HG02610 (cell line): ENCODE measurements around the gene PLCL1.
"Not testable (repeated sequence)": the region's sequence is repeated elsewhere in the genome, so short reads cannot be mapped to it uniquely, and the experiment has no call there.

ENCODE experiments used
- ATAC-seq: cut with Tn5 transposase; IDR thresholded peaks from one replicate; pipeline ENCODE4 v1.9.1; 2021; ENCODE audit warnings: mild to moderate bottlenecking, moderate library complexity; ENCODE audit not compliant: unreplicated experiment

Gene PLCL1

DNA sequence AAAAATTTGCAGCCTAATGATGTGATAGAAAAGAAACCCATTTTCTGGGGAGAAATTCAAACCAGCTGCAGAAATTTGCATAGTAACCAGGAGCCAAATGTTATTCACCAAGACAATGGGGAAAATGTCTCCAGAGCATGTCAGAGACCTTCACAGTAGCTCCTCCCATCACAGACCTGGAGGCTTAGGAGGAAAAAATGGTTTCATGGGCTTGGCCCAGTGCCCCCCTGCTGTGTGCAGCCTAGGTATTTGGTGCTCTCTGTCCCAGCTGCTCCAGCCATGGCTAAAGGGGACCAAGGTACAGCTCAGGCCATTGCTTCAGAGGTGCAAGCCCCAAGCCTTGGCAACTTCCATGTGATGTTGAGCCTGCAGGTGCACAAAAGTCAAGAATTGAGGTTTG lies 352.9 kb downstream of the PLCL1 start:
- ATAC-seq, result no peak

DNA sequence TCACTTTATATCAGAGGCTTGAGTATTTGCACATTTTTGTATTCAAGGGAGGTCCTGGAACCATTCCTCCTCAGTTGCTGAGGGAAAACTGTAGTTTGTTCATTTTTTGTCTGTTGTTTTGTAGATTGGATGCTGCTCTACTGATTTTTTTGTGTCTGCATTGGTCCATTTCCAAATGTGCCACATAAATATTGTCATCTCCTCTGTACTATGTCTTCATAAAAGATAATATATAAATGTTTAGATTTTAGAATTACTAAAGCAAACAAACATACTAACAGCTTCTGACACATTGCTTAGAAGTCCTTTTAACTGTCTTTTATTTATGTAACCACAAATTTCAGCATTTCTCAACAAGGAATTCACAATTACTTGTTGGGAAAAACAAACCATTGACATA lies 356.8 kb downstream of the PLCL1 start:
- ATAC-seq, result no peak

DNA sequence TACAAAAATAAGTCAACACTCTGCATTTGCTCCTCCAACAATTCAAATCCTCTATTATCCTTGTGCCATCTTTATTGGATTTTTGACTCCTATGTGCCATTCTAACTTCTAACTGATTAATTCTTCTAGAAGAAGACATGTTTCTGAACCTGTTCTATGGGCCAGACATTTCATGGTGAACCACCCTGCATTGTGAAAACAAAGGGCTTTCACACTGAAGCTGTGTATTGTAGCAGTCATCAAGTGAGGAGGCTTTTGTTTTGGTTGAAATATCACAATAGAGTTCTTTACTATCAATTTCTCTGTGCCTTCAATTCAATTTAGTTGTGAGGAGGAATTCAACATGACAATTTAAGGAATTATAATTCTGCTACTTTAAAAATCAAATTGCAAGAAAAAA lies 357.9 kb downstream of the PLCL1 start:
- no peak for ATAC-seq

DNA sequence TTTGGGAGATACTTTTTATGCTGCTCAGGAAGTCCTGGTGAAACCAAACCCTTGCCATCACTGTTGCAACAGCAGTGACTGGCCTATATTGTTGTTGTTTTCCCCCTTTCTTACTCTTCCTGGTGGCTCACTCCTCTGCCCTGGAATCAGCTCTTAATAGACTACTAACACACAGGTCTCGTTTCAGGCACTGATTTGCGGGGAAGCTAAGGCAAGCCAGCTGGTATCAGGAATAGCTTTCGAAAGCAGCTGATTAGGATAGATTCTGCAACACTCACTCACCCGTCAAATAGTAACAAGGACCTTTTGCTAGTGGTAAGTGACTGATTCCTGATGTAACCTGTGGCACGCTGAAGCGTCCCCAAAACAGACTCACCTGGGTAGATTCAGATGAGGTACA lies 360.4 kb downstream of the PLCL1 start:
- no peak for ATAC-seq

DNA sequence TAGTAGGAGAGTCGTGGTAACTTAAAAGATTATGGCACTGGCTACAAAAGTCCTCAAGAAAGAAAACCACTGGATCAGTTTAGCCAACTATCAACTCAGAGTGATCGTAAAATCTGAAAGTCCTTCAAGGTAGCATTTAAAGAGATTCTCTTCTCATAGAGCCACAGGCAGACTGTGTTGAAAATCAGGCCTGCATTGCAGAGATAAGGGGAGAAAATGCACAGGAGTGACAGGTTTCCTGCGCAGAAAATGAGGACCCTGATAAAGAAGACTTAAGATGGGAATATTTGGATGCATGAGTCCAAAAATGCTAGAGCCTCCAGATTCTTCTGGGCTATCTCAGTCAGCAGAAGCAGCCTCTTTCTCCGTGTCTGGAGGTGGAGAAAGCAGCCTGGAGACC lies 360.9 kb downstream of the PLCL1 start:
- no peak for ATAC-seq

DNA sequence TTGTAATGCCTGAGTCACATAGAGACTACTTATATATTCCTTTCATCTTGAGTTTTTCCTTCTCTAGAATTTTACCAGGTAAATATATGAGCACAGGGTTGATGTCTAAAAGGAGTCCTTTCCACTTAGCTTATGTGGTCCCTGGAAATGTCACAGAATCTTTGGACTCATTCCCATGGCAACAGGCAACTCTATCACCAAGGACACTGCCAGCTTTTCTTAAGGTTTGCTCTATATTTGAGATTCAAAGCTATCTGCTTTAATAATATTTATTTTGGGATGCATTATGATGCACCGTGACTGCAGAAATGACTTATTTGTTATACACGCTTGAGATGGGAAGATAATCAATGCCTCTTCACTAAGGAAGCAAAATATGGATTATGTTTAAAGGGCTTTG lies 363.0 kb downstream of the PLCL1 start:
- no peak for ATAC-seq

DNA sequence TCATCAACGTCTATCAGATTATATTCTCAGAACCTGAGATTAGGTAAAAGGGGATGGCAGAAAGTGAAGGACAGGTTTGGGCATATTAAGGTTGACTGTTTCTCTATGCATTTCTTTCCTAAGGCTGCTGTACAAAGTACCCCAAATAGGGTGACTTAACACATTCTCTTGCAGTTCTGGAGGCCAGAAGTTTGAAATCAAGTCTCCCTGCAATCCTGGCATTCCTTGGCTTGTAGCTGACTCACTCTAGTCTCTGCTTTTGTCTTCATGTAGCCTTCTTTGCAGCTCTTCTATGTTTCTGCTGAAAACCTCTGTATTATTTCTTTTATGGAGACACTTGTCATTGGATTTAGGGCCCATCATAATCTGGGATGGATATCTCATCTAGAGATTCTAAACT lies 364.3 kb downstream of the PLCL1 start:
- ATAC-seq, result no peak

DNA sequence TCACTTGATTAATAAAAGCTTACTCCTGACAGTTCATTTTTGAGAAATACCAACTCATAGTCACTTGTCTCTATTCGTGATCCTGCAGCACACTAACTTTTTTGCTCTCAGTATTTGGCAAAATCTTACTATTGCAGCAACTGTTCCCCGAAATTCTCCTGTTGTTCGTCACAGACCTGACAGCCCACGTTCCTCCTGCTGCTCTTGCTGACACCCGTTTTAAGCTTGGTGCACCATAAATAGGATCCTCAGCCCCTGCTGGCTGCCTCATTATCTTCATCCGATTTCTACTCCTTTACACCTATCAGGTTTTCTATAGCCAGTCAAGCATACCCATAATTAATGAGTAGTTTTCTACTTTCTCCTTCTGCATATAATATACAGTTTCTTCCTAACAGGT lies 368.8 kb downstream of the PLCL1 start:
- ATAC-seq, result no peak

DNA sequence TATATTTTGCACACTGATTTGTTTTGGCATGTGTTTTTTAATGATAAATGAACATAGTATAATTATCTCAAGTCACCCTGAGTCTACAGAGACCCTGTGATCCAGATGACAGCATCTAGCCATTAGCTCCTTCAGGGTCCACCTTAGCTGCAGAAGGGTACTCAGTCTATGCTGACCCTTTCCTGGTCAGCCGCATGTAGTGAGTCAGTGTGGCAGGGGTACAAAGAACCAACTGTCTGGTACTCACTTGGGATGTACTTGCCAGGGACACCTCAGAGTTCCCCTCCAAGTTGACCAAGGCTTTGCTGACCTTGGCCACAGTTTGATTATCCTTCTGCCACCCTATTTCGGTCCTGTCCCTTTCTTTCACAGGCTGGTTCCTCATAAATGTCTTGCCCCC lies 369.5 kb downstream of the PLCL1 start:
- ATAC-seq, result no peak

DNA sequence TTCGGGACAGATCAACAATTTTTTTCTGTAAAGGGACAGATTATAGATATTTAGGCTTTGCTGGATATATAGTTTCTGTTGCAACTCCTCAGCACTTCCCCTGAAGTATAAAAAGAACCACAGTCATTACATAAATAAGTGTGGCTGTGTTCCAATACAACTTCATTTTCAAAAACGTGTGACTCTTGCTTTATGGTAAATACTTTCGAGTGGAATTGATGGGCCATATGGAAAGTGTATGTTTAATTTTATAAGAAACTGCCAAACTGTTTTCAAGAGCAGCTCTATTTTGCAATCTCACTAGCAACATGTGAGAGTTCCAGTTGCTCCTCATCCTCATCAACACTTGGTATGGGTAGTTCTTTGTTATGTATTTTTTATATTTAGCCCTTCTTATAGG lies 370.9 kb downstream of the PLCL1 start:
- ATAC-seq, result no peak

DNA sequence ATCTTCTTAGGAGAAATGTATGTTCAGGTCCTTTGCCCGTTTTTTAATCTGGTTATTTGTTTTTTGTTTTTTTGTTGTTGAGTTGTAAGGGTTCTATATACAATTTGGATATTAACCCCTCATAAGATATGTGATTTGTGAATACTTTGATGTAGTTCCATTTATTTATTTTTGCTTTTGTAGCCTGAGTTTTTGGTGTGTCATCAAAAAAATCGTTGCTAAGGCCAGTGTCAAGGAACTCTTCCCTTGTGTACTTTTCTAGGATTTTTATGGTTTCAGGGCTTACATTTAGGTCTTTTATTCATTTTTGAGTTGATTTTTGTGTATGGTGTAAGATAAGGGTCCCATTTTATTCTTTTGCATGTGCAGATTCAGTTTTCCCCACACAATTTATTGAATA lies 372.6 kb downstream of the PLCL1 start:
- no peak for ATAC-seq

DNA sequence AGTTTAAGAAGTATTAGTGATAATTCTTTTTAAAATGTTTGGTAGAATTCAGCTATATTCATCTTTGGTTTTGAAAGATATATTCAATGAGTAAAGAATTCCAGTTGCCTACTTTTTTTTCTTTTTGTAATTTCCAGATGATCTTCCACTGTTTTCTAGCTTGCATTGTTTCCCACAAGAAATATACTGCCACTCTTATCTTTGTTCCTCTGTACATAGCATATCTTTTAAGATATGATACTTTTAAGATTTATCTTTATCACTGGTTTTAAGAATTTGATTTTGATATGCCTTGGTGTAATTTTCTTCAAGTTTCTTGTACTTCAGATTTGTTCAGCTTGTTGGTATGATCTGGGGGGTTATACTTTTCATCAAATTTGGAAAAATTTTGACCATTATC lies 374.4 kb downstream of the PLCL1 start:
- no peak for ATAC-seq

DNA sequence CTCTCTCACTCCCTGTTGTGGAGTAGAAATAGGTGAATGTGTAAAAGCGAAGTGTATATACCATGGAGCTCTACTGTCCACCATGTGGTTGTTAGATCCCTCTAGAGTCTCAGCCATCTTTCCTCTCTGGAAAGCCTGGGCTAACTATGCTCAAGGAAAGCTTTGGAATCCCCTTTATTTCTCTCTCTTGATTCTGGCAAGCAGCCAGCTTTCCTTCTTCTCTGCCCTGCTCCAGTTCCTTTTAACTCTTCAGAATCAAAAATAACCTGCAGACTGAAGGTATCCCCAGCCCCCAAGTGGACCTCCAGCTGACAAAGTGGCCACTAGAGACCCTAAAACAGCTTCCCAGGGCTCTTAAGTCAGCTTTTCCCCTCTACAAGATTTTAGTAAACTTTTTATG lies 381.9 kb downstream of the PLCL1 start:
- ATAC-seq, result no peak

DNA sequence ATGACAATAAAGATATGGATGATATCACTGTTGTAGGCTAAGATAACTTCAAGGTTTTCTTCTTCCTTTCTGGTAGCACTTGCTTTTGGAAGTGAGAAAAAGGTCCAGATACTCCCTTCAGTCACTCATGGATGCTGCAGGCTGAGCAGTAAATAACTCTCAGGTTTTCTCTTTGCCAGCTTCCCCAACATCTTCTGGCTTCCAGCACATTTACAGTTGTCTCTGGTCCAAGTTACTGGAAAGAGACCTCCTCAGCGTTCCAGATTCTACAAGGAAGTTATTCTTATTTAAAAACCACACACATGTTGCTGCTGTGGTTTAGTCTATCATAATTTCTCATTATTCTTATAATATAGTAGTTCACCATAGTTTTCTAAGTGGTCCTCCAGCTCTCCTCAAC lies 383.4 kb downstream of the PLCL1 start:
- no peak for ATAC-seq

DNA sequence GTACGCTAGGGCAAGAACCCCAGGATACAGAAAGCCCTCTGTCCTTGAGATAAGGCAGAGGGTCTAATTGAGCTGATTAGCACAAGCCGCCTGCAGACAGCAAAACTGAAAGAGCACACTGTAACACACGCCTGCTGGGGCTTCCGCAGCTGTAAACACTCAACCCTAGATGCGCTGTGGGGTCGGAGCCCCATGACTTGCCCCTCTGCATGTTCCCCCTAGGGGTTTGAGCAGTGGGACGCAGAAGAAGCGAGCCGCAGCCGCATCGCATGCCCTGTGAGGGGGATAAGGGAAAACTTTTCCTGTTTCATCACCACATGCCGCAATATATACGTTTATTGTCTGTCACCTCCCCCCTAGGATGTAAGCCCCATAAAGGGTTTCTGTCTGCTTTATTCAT lies 384.6 kb downstream of the PLCL1 start:
- ATAC-seq, result no peak

DNA sequence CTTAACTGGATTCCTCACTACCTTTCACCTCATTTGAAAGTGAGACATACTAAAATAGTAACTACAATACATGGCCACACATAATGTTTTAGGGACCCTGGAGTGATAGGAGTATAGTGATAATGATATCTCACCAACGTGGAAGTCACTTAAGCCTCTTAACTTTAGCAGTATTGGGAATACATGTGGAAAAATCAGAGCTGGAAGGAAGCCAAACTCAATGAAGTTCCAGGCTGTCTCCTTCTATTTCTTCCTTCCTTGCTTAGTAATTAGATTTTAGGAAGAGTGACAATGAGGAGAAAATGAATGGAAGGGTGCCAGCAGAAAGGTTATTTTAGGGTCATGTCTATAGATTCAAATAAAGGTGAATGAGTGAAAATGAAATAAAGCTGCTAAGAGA lies 387.3 kb downstream of the PLCL1 start:
- ATAC-seq, result no peak

DNA sequence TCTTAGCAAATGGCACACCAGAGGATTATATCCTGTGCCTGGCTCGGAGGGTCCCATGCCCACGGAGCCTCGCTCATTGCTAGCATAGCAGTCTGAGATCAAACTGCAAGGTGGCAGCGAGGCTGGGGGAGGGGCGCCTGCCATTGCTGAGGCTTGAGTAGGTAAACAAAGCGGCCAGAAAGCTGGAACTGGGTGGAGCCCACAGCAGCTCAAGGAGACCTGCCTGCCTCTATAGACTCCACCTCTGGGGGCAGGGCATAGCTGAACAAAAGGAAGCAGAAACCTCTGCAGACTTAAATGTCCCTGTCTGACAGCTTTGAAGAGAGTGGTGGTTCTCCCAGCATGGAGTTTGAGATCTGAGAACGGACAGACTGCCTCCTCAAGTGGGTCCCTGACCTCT lies 392.2 kb downstream of the PLCL1 start:
- not testable (repeated sequence) for ATAC-seq
